Spleen (tissue), 7 donors: ENCODE results near the gene CMIP.

Experiments
- POLR2AphosphoS5 ChIP-seq, 3 donors: sonication (generic); formaldehyde crosslinking; IDR thresholded peaks; one replicate each; pipeline ENCODE4 v1.5.1; 2017; ENCODE audit warnings: antibody characterized with exemption in 3 of 3
- TF ChIP-seq, protein P1 (sequence below), 11 experiments: fragments of 200-600 bp in 7 of 11; fragments of 450-650 bp in 4 of 11; sonication (generic) in 4 of 11; IDR thresholded peaks in 8 of 11; conservative IDR thresholded peaks in 3 of 11; 1 replicate in 7 of 11; 2 replicates in 4 of 11; pipeline versions ENCODE4 v1.4.0 to v1.8.0; 2016 to 2021; ENCODE audit warnings: antibody characterized with exemption in 11 of 11, inconsistent platforms in 4 of 11, mild to moderate bottlenecking in 1 of 11
- donor health status: DM: no; HTN: no; CAD: no; lungs with moderate emphysema.
- donor health status: DM: no; HTN: no; CAD: no.
- donor health status: DM: no; HTN: no; CAD: no.

DNA sequence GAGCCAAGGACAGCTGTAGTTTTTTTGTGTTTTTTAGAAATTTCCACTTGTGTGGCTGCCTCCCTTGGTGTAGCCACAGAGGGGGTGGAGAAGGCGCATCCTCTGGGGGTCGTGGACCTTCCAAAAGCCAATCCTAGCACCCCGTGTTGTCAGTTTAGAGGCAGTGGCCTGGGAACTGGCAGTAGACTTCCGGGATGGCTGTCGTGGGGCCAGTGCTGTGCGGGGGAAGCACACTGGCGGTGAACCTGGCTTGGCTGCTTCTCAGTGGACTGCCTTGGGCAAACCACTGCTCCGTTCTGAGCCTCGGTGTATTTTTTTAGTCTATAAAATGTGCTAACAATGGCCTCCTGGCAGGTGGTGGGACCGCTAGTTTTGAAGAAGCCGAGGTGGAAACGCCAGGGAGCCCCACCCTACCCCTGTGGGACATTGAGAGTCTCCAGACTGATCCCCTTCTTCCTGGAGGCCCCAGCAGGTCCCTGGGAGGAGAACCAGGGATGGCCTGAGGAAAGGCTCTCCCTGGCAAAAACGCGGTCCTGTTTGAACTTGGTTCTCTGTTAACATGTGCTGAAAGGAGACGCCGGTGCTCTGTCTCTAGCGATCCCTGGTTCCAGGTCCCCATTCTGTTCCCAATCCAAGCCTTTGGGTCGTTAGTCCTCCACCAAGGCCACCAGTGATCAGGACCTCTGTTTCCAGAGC, 125.7 kb downstream of the CMIP start:
- TF ChIP-seq, protein P1, sequence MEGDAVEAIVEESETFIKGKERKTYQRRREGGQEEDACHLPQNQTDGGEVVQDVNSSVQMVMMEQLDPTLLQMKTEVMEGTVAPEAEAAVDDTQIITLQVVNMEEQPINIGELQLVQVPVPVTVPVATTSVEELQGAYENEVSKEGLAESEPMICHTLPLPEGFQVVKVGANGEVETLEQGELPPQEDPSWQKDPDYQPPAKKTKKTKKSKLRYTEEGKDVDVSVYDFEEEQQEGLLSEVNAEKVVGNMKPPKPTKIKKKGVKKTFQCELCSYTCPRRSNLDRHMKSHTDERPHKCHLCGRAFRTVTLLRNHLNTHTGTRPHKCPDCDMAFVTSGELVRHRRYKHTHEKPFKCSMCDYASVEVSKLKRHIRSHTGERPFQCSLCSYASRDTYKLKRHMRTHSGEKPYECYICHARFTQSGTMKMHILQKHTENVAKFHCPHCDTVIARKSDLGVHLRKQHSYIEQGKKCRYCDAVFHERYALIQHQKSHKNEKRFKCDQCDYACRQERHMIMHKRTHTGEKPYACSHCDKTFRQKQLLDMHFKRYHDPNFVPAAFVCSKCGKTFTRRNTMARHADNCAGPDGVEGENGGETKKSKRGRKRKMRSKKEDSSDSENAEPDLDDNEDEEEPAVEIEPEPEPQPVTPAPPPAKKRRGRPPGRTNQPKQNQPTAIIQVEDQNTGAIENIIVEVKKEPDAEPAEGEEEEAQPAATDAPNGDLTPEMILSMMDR (IDR thresholded peaks at IDR 0.05 in 8 of 11, conservative IDR thresholded peaks at IDR 0.05 in 3 of 11): no peak
- no peak for TF ChIP-seq POLR2AphosphoS5 (IDR thresholded peaks at IDR 0.05)
